HepG2 (cell line): ENCODE data around the gene VPS37D. TPM values are rescaled to one million over a fixed set of nuclear protein-coding genes. Genes with fewer than 3 reads are reported as not detected.

Experiments used
- BCL6 ChIP-seq: IDR thresholded peaks from 2 replicates; pipeline ENCODE4 v1.6.1; 2016; ENCODE audit warnings: missing genetic modification reagents, missing compliant biosample characterization
- FOSL1 ChIP-seq: sonication (generic); formaldehyde crosslinking; IDR thresholded peaks from 2 replicates; pipeline ENCODE4 v1.9.0; 2021; ENCODE audit warnings: missing genetic modification reagents, borderline replicate concordance
- GTF3A ChIP-seq: sonication (generic); formaldehyde crosslinking; conservative IDR thresholded peaks from 2 replicates; pipeline ENCODE4 v1.4.0; 2020; ENCODE audit warnings: mild to moderate bottlenecking, missing genetic modification reagents
- JUN ChIP-seq: sonication (generic); formaldehyde crosslinking; IDR thresholded peaks from 2 replicates; pipeline ENCODE4 v1.4.0; 2020; ENCODE audit warnings: mild to moderate bottlenecking, missing genetic modification reagents
- MAF1 ChIP-seq: sonication (generic); formaldehyde crosslinking; IDR thresholded peaks from 2 replicates; pipeline ENCODE4 v1.5.0; 2020; ENCODE audit warnings: missing genetic modification reagents, borderline replicate concordance
- MAFK ChIP-seq, 2 experiments: IDR thresholded peaks in 1 of 2; conservative IDR thresholded peaks in 1 of 2; 2 replicates each; pipeline ENCODE4 v1.6.1; 2011; ENCODE audit warnings: improper control_type of control experiment in 2 of 2, low read length in 2 of 2
- NR2F6 ChIP-seq, 2 experiments: IDR thresholded peaks; 2 replicates each; pipeline ENCODE4 v1.6.1; 2016; ENCODE audit warnings: antibody characterized with exemption in 1 of 2, mild to moderate bottlenecking in 1 of 2
- REPIN1 ChIP-seq: sonication (generic); formaldehyde crosslinking; IDR thresholded peaks from 2 replicates; pipeline ENCODE4 v1.8.0; 2022; ENCODE audit warnings: missing genetic modification reagents, low read depth, mild to moderate bottlenecking, borderline replicate concordance
- TEAD3 ChIP-seq: optimal IDR thresholded peaks from 2 replicates; pipeline ENCODE3; 2016; ENCODE audit warnings: borderline replicate concordance
- ZNF24 ChIP-seq: fragments of 450-650 bp; IDR thresholded peaks from 2 replicates; pipeline ENCODE4 v1.6.1; 2017; ENCODE audit warnings: antibody characterized with exemption, mild to moderate bottlenecking
- ZNF292 ChIP-seq: sonication (generic); formaldehyde crosslinking; IDR thresholded peaks from 2 replicates; pipeline ENCODE4 v1.8.1; 2022; ENCODE audit warnings: mild to moderate bottlenecking, low read depth, missing genetic modification reagents, borderline replicate concordance
- ZNF331 ChIP-seq: sonication (generic); formaldehyde crosslinking; IDR thresholded peaks from 2 replicates; pipeline ENCODE4 v1.4.0; 2020; ENCODE audit warnings: missing genetic modification reagents
- ZNF629 ChIP-seq: sonication (generic); formaldehyde crosslinking; conservative IDR thresholded peaks from 2 replicates; pipeline ENCODE4 v1.5.0; 2020; ENCODE audit warnings: missing genetic modification reagents
- polyA plus RNA-seq, 8 experiments: library from polyadenylated mRNA; depleted of rRNA in 3 of 8; stranded (reverse) in 7 of 8; unstranded in 1 of 8; fragments of >200 nt; fragmentation: Illumina TruSeq in 4 of 8; extraction: Trizol in 4 of 8; gene quantifications; 2 replicates each; pipeline versions ENCODE4 v1.2.1 to v1.2.3, GENCODE V29; 2011 to 2016; ENCODE audit warnings: low read depth in 4 of 8, missing spikeins in 1 of 8, mixed read lengths in 1 of 8; ENCODE audit not compliant: insufficient read depth in 1 of 8
- total RNA-seq, 5 experiments: library from RNA; depleted of rRNA; stranded (reverse); fragments of >200 nt; fragmentation: Illumina TruSeq; extraction: Trizol; gene quantifications; 2 replicates each; pipeline ENCODE4 v1.2.3, GENCODE V29; 2016; ENCODE audit warnings: low read depth in 1 of 5
- TF ChIP-seq, protein P1 (sequence below): IDR thresholded peaks from 2 replicates; pipeline ENCODE4 v1.4.0; 2020; ENCODE audit warnings: mild to moderate bottlenecking, missing genetic modification reagents
- TF ChIP-seq, protein P2 (sequence below): sonication (generic); formaldehyde crosslinking; IDR thresholded peaks from 2 replicates; pipeline ENCODE4 v1.4.0; 2020; ENCODE audit warnings: mild to moderate bottlenecking, missing genetic modification reagents
- TF ChIP-seq, protein P3 (sequence below): sonication (generic); formaldehyde crosslinking; IDR thresholded peaks from 2 replicates; pipeline ENCODE4 v1.4.0; 2020; ENCODE audit warnings: mild to moderate bottlenecking, missing genetic modification reagents, borderline replicate concordance

VPS37D gene
- total and polyA plus RNA-seq, 2 of the 13 experiments (the other 11 are each of a cell fraction or from before 2014, with no cell fraction given) = 3.8 to 6.3 TPM

DNA sequence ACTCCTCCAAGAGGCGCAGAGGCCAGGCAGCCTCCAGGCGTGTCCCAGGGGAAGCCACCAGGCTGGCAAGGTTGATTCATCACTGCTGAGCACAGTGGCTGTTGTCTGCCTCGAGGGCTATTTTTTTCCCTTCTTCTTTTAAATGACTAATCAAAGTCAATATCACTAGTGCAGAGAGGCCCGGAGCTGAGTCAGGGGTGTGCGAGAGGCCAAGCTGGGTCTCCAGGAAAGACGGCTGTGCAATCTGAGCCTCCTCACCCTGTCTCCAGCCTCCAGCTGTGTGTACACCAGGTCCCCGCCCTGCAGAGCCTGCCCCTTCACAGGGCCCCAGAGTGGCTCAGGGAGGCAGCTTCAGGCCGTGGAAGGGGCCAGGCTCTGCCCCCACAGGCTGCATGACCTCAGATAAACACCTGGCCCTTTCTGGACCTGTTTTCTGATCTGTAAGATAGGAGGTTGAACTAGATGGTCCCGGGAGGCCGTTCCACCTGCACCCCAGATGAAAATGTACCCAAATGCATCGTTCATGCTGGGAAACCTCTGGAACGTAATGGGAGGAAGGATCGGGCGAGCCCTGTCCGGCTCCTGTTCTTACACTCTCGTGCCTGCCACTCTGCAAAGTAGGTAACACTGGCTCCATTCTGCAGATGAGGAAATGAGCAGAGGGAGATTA lies 48.2 kb downstream of the VPS37D start (continued):
- TF ChIP-seq, protein P1, sequence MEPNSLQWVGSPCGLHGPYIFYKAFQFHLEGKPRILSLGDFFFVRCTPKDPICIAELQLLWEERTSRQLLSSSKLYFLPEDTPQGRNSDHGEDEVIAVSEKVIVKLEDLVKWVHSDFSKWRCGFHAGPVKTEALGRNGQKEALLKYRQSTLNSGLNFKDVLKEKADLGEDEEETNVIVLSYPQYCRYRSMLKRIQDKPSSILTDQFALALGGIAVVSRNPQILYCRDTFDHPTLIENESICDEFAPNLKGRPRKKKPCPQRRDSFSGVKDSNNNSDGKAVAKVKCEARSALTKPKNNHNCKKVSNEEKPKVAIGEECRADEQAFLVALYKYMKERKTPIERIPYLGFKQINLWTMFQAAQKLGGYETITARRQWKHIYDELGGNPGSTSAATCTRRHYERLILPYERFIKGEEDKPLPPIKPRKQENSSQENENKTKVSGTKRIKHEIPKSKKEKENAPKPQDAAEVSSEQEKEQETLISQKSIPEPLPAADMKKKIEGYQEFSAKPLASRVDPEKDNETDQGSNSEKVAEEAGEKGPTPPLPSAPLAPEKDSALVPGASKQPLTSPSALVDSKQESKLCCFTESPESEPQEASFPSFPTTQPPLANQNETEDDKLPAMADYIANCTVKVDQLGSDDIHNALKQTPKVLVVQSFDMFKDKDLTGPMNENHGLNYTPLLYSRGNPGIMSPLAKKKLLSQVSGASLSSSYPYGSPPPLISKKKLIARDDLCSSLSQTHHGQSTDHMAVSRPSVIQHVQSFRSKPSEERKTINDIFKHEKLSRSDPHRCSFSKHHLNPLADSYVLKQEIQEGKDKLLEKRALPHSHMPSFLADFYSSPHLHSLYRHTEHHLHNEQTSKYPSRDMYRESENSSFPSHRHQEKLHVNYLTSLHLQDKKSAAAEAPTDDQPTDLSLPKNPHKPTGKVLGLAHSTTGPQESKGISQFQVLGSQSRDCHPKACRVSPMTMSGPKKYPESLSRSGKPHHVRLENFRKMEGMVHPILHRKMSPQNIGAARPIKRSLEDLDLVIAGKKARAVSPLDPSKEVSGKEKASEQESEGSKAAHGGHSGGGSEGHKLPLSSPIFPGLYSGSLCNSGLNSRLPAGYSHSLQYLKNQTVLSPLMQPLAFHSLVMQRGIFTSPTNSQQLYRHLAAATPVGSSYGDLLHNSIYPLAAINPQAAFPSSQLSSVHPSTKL (CRISPR knock-in tag) = peak; percentile 88
- no peak for TF ChIP-seq ZNF24
- TF ChIP-seq ZNF331 (CRISPR knock-in tag) = peak; percentile 46; the same call in 1 of the 2 replicates
- 0 out of 2 replicates have a peak, but pooled peaks have one; percentile 4 for TF ChIP-seq ZNF629
- TF ChIP-seq REPIN1 (CRISPR knock-in tag) = 0 out of 2 replicates have a peak, but pooled peaks have one; percentile 53
- TF ChIP-seq ZNF292 (CRISPR knock-in tag) = peak; percentile 84; the same call in 1 of the 2 replicates
- TF ChIP-seq, protein P2, sequence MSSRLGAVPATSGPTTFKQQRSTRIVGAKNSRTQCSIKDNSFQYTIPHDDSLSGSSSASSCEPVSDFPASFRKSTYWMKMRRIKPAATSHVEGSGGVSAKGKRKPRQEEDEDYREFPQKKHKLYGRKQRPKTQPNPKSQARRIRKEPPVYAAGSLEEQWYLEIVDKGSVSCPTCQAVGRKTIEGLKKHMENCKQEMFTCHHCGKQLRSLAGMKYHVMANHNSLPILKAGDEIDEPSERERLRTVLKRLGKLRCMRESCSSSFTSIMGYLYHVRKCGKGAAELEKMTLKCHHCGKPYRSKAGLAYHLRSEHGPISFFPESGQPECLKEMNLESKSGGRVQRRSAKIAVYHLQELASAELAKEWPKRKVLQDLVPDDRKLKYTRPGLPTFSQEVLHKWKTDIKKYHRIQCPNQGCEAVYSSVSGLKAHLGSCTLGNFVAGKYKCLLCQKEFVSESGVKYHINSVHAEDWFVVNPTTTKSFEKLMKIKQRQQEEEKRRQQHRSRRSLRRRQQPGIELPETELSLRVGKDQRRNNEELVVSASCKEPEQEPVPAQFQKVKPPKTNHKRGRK (CRISPR knock-in tag) = no peak
- TF ChIP-seq BCL6 (CRISPR knock-in tag) = peak; percentile 86
- no peak for TF ChIP-seq GTF3A
- peak; percentile 45 for TF ChIP-seq TEAD3
- TF ChIP-seq MAF1 (CRISPR knock-in tag) = no peak
- peak; percentile 56; the same call in 1 of the 2 replicates for TF ChIP-seq FOSL1
- TF ChIP-seq JUN (CRISPR knock-in tag) = peak; percentile 74; the same call in 1 of the 2 replicates
- TF ChIP-seq MAFK (conservative IDR thresholded peaks at IDR 0.05 in 1 of 2, IDR thresholded peaks at IDR 0.05 in 1 of 2; ENCODE audit: low read length in 2 of 2) = peak; percentile 65 to 71
- TF ChIP-seq, protein P3, sequence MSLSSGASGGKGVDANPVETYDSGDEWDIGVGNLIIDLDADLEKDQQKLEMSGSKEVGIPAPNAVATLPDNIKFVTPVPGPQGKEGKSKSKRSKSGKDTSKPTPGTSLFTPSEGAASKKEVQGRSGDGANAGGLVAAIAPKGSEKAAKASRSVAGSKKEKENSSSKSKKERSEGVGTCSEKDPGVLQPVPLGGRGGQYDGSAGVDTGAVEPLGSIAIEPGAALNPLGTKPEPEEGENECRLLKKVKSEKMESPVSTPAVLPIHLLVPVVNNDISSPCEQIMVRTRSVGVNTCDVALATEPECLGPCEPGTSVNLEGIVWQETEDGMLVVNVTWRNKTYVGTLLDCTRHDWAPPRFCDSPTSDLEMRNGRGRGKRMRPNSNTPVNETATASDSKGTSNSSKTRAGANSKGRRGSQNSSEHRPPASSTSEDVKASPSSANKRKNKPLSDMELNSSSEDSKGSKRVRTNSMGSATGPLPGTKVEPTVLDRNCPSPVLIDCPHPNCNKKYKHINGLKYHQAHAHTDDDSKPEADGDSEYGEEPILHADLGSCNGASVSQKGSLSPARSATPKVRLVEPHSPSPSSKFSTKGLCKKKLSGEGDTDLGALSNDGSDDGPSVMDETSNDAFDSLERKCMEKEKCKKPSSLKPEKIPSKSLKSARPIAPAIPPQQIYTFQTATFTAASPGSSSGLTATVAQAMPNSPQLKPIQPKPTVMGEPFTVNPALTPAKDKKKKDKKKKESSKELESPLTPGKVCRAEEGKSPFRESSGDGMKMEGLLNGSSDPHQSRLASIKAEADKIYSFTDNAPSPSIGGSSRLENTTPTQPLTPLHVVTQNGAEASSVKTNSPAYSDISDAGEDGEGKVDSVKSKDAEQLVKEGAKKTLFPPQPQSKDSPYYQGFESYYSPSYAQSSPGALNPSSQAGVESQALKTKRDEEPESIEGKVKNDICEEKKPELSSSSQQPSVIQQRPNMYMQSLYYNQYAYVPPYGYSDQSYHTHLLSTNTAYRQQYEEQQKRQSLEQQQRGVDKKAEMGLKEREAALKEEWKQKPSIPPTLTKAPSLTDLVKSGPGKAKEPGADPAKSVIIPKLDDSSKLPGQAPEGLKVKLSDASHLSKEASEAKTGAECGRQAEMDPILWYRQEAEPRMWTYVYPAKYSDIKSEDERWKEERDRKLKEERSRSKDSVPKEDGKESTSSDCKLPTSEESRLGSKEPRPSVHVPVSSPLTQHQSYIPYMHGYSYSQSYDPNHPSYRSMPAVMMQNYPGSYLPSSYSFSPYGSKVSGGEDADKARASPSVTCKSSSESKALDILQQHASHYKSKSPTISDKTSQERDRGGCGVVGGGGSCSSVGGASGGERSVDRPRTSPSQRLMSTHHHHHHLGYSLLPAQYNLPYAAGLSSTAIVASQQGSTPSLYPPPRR (CRISPR knock-in tag) = peak; percentile 34; the same call in 1 of the 2 replicates
- peak; percentile 60 for TF ChIP-seq NR2F6 (IDR thresholded peaks at IDR 0.05)
- TF ChIP-seq NR2F6 (CRISPR knock-in tag; IDR thresholded peaks at IDR 0.05) = no peak; the same call in 1 of the 2 replicates
